Loucy (cell line): ENCODE data around the gene RYR2.

Experiments used
- H2AFZ ChIP-seq: fragments of 200-600 bp; sonication (generic); 2 replicates; pipeline ENCODE4 v1.6.0; 2016; ENCODE audit warnings: antibody characterized with exemption, mild to moderate bottlenecking, low read length, moderate library complexity
- H3F3A ChIP-seq: fragments of 200-600 bp; 2 replicates; pipeline ENCODE4 v1.6.0; 2016; ENCODE audit warnings: antibody characterized with exemption, low read depth, mild to moderate bottlenecking
- H3K27me3 ChIP-seq: fragments of 200-600 bp; sonication (generic); 2 replicates; pipeline ENCODE4 v1.6.1; 2014; ENCODE audit warnings: low read length, mild to moderate bottlenecking; ENCODE audit not compliant: insufficient read depth, poor library complexity, severe bottlenecking
- H3K36me3 ChIP-seq: fragments of 200-600 bp; sonication (generic); 2 replicates; pipeline ENCODE4 v1.6.1; 2016; ENCODE audit warnings: low read length; ENCODE audit not compliant: insufficient read depth
- H3K4me1 ChIP-seq: fragments of 200-600 bp; sonication (generic); 2 replicates; pipeline ENCODE4 v1.5.1; 2014; ENCODE audit warnings: low read length, mild to moderate bottlenecking; ENCODE audit not compliant: insufficient read depth, poor library complexity, severe bottlenecking
- H3K4me2 ChIP-seq: fragments of 200-600 bp; sonication (generic); 2 replicates; pipeline ENCODE4 v1.6.0; 2014; ENCODE audit warnings: antibody characterized with exemption, low read length, low read depth, mild to moderate bottlenecking; ENCODE audit not compliant: poor library complexity, severe bottlenecking
- H3K4me3 ChIP-seq: fragments of 200-600 bp; sonication (generic); 2 replicates; pipeline ENCODE4 v1.5.1; 2014; ENCODE audit warnings: low read length, mild to moderate bottlenecking, mixed read lengths; ENCODE audit not compliant: poor library complexity, severe bottlenecking
- H3K79me2 ChIP-seq: fragments of 200-600 bp; sonication (generic); 2 replicates; pipeline ENCODE4 v1.6.1; 2014; ENCODE audit warnings: low read length; ENCODE audit not compliant: insufficient read depth
- H3K9ac ChIP-seq: fragments of 200-600 bp; sonication (generic); 2 replicates; pipeline ENCODE4 v1.6.0; 2014; ENCODE audit warnings: mild to moderate bottlenecking, low read depth, low read length, moderate library complexity; ENCODE audit not compliant: poor library complexity, severe bottlenecking
- H3K9me2 ChIP-seq: fragments of 200-600 bp; sonication (generic); replicated peaks from 2 replicates; pipeline ENCODE4 v1.6.1; 2016; ENCODE audit warnings: low read depth, low read length, mixed read lengths
- H3K9me3 ChIP-seq: fragments of 200-600 bp; sonication (generic); 2 replicates; pipeline ENCODE4 v1.6.1; 2014; ENCODE audit warnings: mild to moderate bottlenecking, antibody characterized with exemption, low read length, low read depth; ENCODE audit not compliant: insufficient read depth
- H4K20me1 ChIP-seq: fragments of 200-600 bp; sonication (generic); 2 replicates; pipeline ENCODE4 v1.6.0; 2014; ENCODE audit warnings: antibody characterized with exemption, low read length, mild to moderate bottlenecking; ENCODE audit not compliant: insufficient read depth, poor library complexity, severe bottlenecking
- CTCF ChIP-seq: fragments of 200-600 bp; sonication (generic); conservative IDR thresholded peaks from 2 replicates; pipeline ENCODE4 v1.5.1; 2014; ENCODE audit warnings: mild to moderate bottlenecking, antibody characterized with exemption, low read length
- EZH2phosphoT487 ChIP-seq: fragments of 200-600 bp; IDR thresholded peaks from 2 replicates; pipeline ENCODE4 v1.6.1; 2018; ENCODE audit warnings: antibody characterized with exemption, mild to moderate bottlenecking, moderate library complexity, borderline replicate concordance

RYR2 gene

GRCh38 chr1:237041461-237041794 is 556 bp upstream of the RYR2 start:
- Histone ChIP-seq H3K9ac (no peak overlapping the region), H3K4me2 (no peak overlapping the region), H3K9me3 (no peaks in the 10 kb centered on the region), H3K79me2 (no peaks in the 10 kb centered on the region), H2AFZ (no peak overlapping the region), H3K27me3 (no peaks in the 10 kb centered on the region), H3K4me3 (no peak overlapping the region), H3K36me3 (no peaks in the 10 kb centered on the region), H3F3A (no peaks in the 10 kb centered on the region), H4K20me1 (no peaks in the 10 kb centered on the region), H3K4me1 (no peaks in the 10 kb centered on the region), H3K9me2 (no peaks in the 10 kb centered on the region)
- TF ChIP-seq CTCF = no peak
- no peak for TF ChIP-seq EZH2phosphoT487

- TF ChIP-seq CTCF (no peak), EZH2phosphoT487 (no peak)
- no peaks in the 10 kb centered on the region for H3F3A ChIP-seq
- H4K20me1 ChIP-seq = no peaks in the 10 kb centered on the region
- no peaks in the 10 kb centered on the region for H3K4me1 ChIP-seq
- H3K4me2 ChIP-seq = no peak overlapping the region
- H3K36me3 ChIP-seq = no peaks in the 10 kb centered on the region
- no peaks in the 10 kb centered on the region for H3K9me2 ChIP-seq
- no peaks in the 10 kb centered on the region for H3K79me2 ChIP-seq
- H3K4me3 ChIP-seq = no peak overlapping the region
- H3K9ac ChIP-seq = no peak overlapping the region
- no peaks in the 10 kb centered on the region for H3K9me3 ChIP-seq
- no peaks in the 10 kb centered on the region for H3K27me3 ChIP-seq
- no peak overlapping the region for H2AFZ ChIP-seq
These were observed 525 bp downstream of the RYR2 start for GRCh38 chr1:237042526-237042891.

GRCh38 chr1:237042892-237043576 is 1.1 kb downstream of the RYR2 start:
- H3K9ac ChIP-seq = no peak overlapping the region
- no peaks in the 10 kb centered on the region for H3K9me2 ChIP-seq
- H4K20me1 ChIP-seq = no peaks in the 10 kb centered on the region
- H3K27me3 ChIP-seq = no peaks in the 10 kb centered on the region
- H3F3A ChIP-seq = no peaks in the 10 kb centered on the region
- no peak overlapping the region for H2AFZ ChIP-seq
- no peaks in the 10 kb centered on the region for H3K36me3 ChIP-seq
- no peaks in the 10 kb centered on the region for H3K79me2 ChIP-seq
- no peak overlapping the region for H3K4me3 ChIP-seq
- no peaks in the 10 kb centered on the region for H3K4me1 ChIP-seq
- H3K9me3 ChIP-seq = no peaks in the 10 kb centered on the region
- H3K4me2 ChIP-seq = no peak overlapping the region
- TF ChIP-seq EZH2phosphoT487 (no peak), CTCF (no peak)
